Measurements from ENCODE around the gene ZFHX3.

- no peak for TF ChIP-seq CTCF (IDR thresholded peaks at IDR 0.05)
- TF ChIP-seq POLR2A (IDR thresholded peaks at IDR 0.05), result no peak
These were observed 101.9 kb downstream of the ZFHX3 start for GRCh38 chr16:72946063-72946462.

Measured in uterus (tissue), 2 donors.